OCI-LY3 (cell line): ENCODE measurements around the gene XIAP.

Experiments
- EZH2phosphoT487 ChIP-seq: fragments of 200-600 bp; shearing (Covaris generic); IDR thresholded peaks from 2 replicates; pipeline ENCODE4 v1.6.1; 2018; ENCODE audit warnings: antibody characterized with exemption, mixed run types, low read depth
- TF ChIP-seq, protein P1 (sequence below): fragments of 200-600, 300-600 bp; sonication (generic); IDR thresholded peaks from 2 replicates; pipeline ENCODE4 v1.5.1; 2014; ENCODE audit warnings: antibody characterized with exemption, low read length, low read depth

- TF ChIP-seq, protein P1, sequence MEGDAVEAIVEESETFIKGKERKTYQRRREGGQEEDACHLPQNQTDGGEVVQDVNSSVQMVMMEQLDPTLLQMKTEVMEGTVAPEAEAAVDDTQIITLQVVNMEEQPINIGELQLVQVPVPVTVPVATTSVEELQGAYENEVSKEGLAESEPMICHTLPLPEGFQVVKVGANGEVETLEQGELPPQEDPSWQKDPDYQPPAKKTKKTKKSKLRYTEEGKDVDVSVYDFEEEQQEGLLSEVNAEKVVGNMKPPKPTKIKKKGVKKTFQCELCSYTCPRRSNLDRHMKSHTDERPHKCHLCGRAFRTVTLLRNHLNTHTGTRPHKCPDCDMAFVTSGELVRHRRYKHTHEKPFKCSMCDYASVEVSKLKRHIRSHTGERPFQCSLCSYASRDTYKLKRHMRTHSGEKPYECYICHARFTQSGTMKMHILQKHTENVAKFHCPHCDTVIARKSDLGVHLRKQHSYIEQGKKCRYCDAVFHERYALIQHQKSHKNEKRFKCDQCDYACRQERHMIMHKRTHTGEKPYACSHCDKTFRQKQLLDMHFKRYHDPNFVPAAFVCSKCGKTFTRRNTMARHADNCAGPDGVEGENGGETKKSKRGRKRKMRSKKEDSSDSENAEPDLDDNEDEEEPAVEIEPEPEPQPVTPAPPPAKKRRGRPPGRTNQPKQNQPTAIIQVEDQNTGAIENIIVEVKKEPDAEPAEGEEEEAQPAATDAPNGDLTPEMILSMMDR, result no peak
- TF ChIP-seq EZH2phosphoT487, result no peak
Measured at GRCh38 chrX:123923211-123923610, 63.4 kb downstream of the XIAP start.
